ENCODE results near the gene LRP6. TPM values are rescaled to one million over a fixed set of nuclear protein-coding genes. Genes with fewer than 3 reads are reported as not detected.

The LRP6 gene
- polyA plus RNA-seq, 1 donor from 2014 or later, result 33.5 TPM

- Histone ChIP-seq H3K79me2 (replicated peaks; ENCODE audit: insufficient read depth, low read length) (no peaks in the 10 kb centered on the region), H3K4me2 (ENCODE audit: low read length) (no peak overlapping the region), H3K27me3 (ENCODE audit: insufficient read depth, low read depth, low read length) (no peaks in the 10 kb centered on the region), H3K9me3 (ENCODE audit: low read length) (no peaks in the 10 kb centered on the region), H3K27ac (ENCODE audit: low read length) (no peak overlapping the region), H3K4me3 (ENCODE audit: low read length) (no peak overlapping the region), H3K9ac (ENCODE audit: low read length) (no peak overlapping the region), H2AFZ (ENCODE audit: low read depth, low read length) (no peak overlapping the region), H3F3A (ENCODE audit: insufficient read depth, low read length, poor library complexity, severe bottlenecking) (no peaks in the 10 kb centered on the region), H3K9me2 (ENCODE audit: insufficient read depth, low read length) (no peaks in the 10 kb centered on the region), H3K36me3 (ENCODE audit: insufficient read depth, low read length) (no peaks in the 10 kb centered on the region), H4K20me1 (ENCODE audit: insufficient read depth) (no peaks in the 10 kb centered on the region)
- TF ChIP-seq TAF1 (IDR thresholded peaks at IDR 0.05; ENCODE audit: low read depth), result no peak
- no peak for TF ChIP-seq EZH2 (IDR thresholded peaks at IDR 0.05; ENCODE audit: borderline replicate concordance, insufficient read depth, low read length, poor library complexity, severe bottlenecking)
- no peak for TF ChIP-seq SMC3 (conservative IDR thresholded peaks at IDR 0.05; ENCODE audit: poor library complexity)
- TF ChIP-seq MXI1 (conservative IDR thresholded peaks at IDR 0.05; ENCODE audit: poor library complexity, severe bottlenecking), result no peak
- no peak for TF ChIP-seq CTCF (IDR thresholded peaks at IDR 0.05; ENCODE audit: poor library complexity, severe bottlenecking)
- TF ChIP-seq RAD21 (conservative IDR thresholded peaks at IDR 0.05), result no peak
- TF ChIP-seq REST (IDR thresholded peaks at IDR 0.05; ENCODE audit: borderline replicate concordance), result no peak
- TF ChIP-seq POLR2AphosphoS5 (IDR thresholded peaks at IDR 0.05), result no peak
- TF ChIP-seq EP300 (conservative IDR thresholded peaks at IDR 0.05; ENCODE audit: poor library complexity, severe bottlenecking), result no peak
Observed at GRCh38 chr12:12305568-12306300, 38.9 kb upstream of the LRP6 start.

- H3K9me3 ChIP-seq (ENCODE audit: low read length), result no peaks in the 10 kb centered on the region
- H4K20me1 ChIP-seq (ENCODE audit: insufficient read depth), result no peaks in the 10 kb centered on the region
- no peak overlapping the region for H3K4me3 ChIP-seq (ENCODE audit: low read length)
- H3K36me3 ChIP-seq (ENCODE audit: insufficient read depth, low read length), result no peaks in the 10 kb centered on the region
- H2AFZ ChIP-seq (ENCODE audit: low read depth, low read length), result no peak overlapping the region
- no peaks in the 10 kb centered on the region for H3K27me3 ChIP-seq (ENCODE audit: insufficient read depth, low read depth, low read length)
- no peaks in the 10 kb centered on the region for H3F3A ChIP-seq (ENCODE audit: insufficient read depth, low read length, poor library complexity, severe bottlenecking)
- H3K4me2 ChIP-seq (ENCODE audit: low read length), result no peak overlapping the region
- no peaks in the 10 kb centered on the region for H3K79me2 ChIP-seq (replicated peaks; ENCODE audit: insufficient read depth, low read length)
- H3K9ac ChIP-seq (ENCODE audit: low read length), result no peak overlapping the region
- no peaks in the 10 kb centered on the region for H3K9me2 ChIP-seq (ENCODE audit: insufficient read depth, low read length)
- TF ChIP-seq CTCF (IDR thresholded peaks at IDR 0.05; ENCODE audit: poor library complexity, severe bottlenecking) (no peak), EP300 (conservative IDR thresholded peaks at IDR 0.05; ENCODE audit: poor library complexity, severe bottlenecking) (no peak), REST (IDR thresholded peaks at IDR 0.05; ENCODE audit: borderline replicate concordance) (no peak), TAF1 (IDR thresholded peaks at IDR 0.05; ENCODE audit: low read depth) (no peak), SMC3 (conservative IDR thresholded peaks at IDR 0.05; ENCODE audit: poor library complexity) (no peak), POLR2AphosphoS5 (IDR thresholded peaks at IDR 0.05) (no peak), MXI1 (conservative IDR thresholded peaks at IDR 0.05; ENCODE audit: poor library complexity, severe bottlenecking) (no peak), RAD21 (conservative IDR thresholded peaks at IDR 0.05) (no peak), EZH2 (IDR thresholded peaks at IDR 0.05; ENCODE audit: borderline replicate concordance, insufficient read depth, low read length, poor library complexity, severe bottlenecking) (no peak)
- H3K27ac ChIP-seq (ENCODE audit: low read length), result no peak overlapping the region
Observed at GRCh38 chr12:12302976-12303375, 36.1 kb upstream of the LRP6 start.
